Measurements from ENCODE around the gene SYT7.

GRCh38 chr11:61607426-61607825 is 26.6 kb upstream of the SYT7 start:
- TF ChIP-seq EP300 (IDR thresholded peaks at IDR 0.05) (no peak), POLR2AphosphoS5 (IDR thresholded peaks at IDR 0.05) (no peak), POLR2A (IDR thresholded peaks at IDR 0.05; ENCODE audit: low read depth) (no peak)
- TF ChIP-seq, protein P1, sequence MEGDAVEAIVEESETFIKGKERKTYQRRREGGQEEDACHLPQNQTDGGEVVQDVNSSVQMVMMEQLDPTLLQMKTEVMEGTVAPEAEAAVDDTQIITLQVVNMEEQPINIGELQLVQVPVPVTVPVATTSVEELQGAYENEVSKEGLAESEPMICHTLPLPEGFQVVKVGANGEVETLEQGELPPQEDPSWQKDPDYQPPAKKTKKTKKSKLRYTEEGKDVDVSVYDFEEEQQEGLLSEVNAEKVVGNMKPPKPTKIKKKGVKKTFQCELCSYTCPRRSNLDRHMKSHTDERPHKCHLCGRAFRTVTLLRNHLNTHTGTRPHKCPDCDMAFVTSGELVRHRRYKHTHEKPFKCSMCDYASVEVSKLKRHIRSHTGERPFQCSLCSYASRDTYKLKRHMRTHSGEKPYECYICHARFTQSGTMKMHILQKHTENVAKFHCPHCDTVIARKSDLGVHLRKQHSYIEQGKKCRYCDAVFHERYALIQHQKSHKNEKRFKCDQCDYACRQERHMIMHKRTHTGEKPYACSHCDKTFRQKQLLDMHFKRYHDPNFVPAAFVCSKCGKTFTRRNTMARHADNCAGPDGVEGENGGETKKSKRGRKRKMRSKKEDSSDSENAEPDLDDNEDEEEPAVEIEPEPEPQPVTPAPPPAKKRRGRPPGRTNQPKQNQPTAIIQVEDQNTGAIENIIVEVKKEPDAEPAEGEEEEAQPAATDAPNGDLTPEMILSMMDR (IDR thresholded peaks at IDR 0.05) = no peak

All from esophagus muscularis mucosa (tissue), 4 donors.